Nephron (organoid): ENCODE data around the gene LPP.

Experiments
- H3K27ac Mint-ChIP-seq, 3 experiments: 2 replicates each; pipeline ENCODE4 v1.8.0; 2020; ENCODE audit warnings: mixed read lengths in 3 of 3, mild to moderate bottlenecking in 2 of 3, moderate library complexity in 1 of 3
- H3K27me3 Mint-ChIP-seq: 2 replicates; pipeline ENCODE4 v1.8.0; 2021; ENCODE audit warnings: low read depth, mild to moderate bottlenecking, moderate library complexity, mixed read lengths
- H3K36me3 Mint-ChIP-seq: 2 replicates; pipeline ENCODE4 v1.8.0; 2020; ENCODE audit warnings: low read depth, mixed read lengths
- H3K4me1 Mint-ChIP-seq: 2 replicates; pipeline ENCODE4 v1.8.0; 2020; ENCODE audit warnings: mixed read lengths
- H3K4me3 Mint-ChIP-seq, 3 experiments: 2 replicates each; pipeline ENCODE4 v1.8.0; 2020; ENCODE audit warnings: mild to moderate bottlenecking in 3 of 3, mixed read lengths in 3 of 3, moderate library complexity in 2 of 3
- H3K9me3 Mint-ChIP-seq: 2 replicates; pipeline ENCODE4 v1.8.0; 2020; ENCODE audit warnings: mixed read lengths
- CTCF ChIP-seq, 3 experiments: fragments of 200-600 bp; sonication (generic); IDR thresholded peaks; one replicate each; pipeline ENCODE4 v1.5.0; 2021; ENCODE audit warnings: antibody characterized with exemption in 3 of 3; ENCODE audit not compliant: unreplicated experiment in 3 of 3

Gene LPP

GRCh38 chr3:188740010-188740409 is 586.1 kb downstream of the LPP start:
- Mint-ChIP-seq H3K27me3 (no peaks in the 10 kb centered on the region), H3K4me1 (peaks cover 40% of the 10 kb centered on the region), H3K9me3 (no peaks in the 10 kb centered on the region), H3K36me3 (no peaks in the 10 kb centered on the region), H3K27ac (no peak overlapping the region), H3K4me3 (no peak overlapping the region)
- TF ChIP-seq CTCF (IDR thresholded peaks at IDR 0.05; ENCODE audit: unreplicated experiment in 3 of 3) = no peak

- Mint-ChIP-seq H3K4me1 (peaks cover 55% of the 10 kb centered on the region), H3K36me3 (no peaks in the 10 kb centered on the region), H3K4me3 (peak overlapping the region in 1 of 3 experiments; percentile 8), H3K27ac (peak overlapping the region in 1 of 3 experiments; percentile 5), H3K9me3 (no peaks in the 10 kb centered on the region), H3K27me3 (no peaks in the 10 kb centered on the region)
- no peak for TF ChIP-seq CTCF (IDR thresholded peaks at IDR 0.05; ENCODE audit: unreplicated experiment in 3 of 3)
Observed at GRCh38 chr3:188742755-188743550, 589.0 kb downstream of the LPP start.

- peaks cover under 1% of the 10 kb centered on the region for H3K36me3 Mint-ChIP-seq
- no peak overlapping the region for H3K27ac Mint-ChIP-seq
- H3K9me3 Mint-ChIP-seq = no peaks in the 10 kb centered on the region
- H3K4me1 Mint-ChIP-seq = peaks cover 51% of the 10 kb centered on the region
- peak overlapping the region in 1 of 3 experiments; percentile 15 for H3K4me3 Mint-ChIP-seq
- H3K27me3 Mint-ChIP-seq = no peaks in the 10 kb centered on the region
- TF ChIP-seq CTCF (IDR thresholded peaks at IDR 0.05; ENCODE audit: unreplicated experiment in 3 of 3) = no peak
Observed at GRCh38 chr3:188744166-188744565, 590.2 kb downstream of the LPP start.

- H3K27me3 Mint-ChIP-seq = no peaks in the 10 kb centered on the region
Observed at GRCh38 chr3:188745031-188745430, 591.1 kb downstream of the LPP start.

GRCh38 chr3:188746291-188746783 is 592.4 kb downstream of the LPP start:
- Mint-ChIP-seq H3K4me3 (no peak overlapping the region), H3K9me3 (no peaks in the 10 kb centered on the region), H3K4me1 (peaks cover 38% of the 10 kb centered on the region), H3K27me3 (no peaks in the 10 kb centered on the region), H3K27ac (no peak overlapping the region), H3K36me3 (peaks cover 4% of the 10 kb centered on the region)
- no peak for TF ChIP-seq CTCF (IDR thresholded peaks at IDR 0.05; ENCODE audit: unreplicated experiment in 3 of 3)

More at GRCh38 chr3:188745031-188745430, 591.1 kb downstream of the LPP start:
- peaks cover 45% of the 10 kb centered on the region for H3K4me1 Mint-ChIP-seq
- H3K9me3 Mint-ChIP-seq = no peaks in the 10 kb centered on the region
- H3K27ac Mint-ChIP-seq = peak overlapping the region in 2 of 3 experiments; percentile 14 to 45
- peaks cover 4% of the 10 kb centered on the region for H3K36me3 Mint-ChIP-seq
- peak overlapping the region in 1 of 3 experiments; percentile 47 for H3K4me3 Mint-ChIP-seq
- no peak for TF ChIP-seq CTCF (IDR thresholded peaks at IDR 0.05; ENCODE audit: unreplicated experiment in 3 of 3)

GRCh38 chr3:188747489-188747888 is 593.5 kb downstream of the LPP start:
- peaks cover 33% of the 10 kb centered on the region for H3K4me1 Mint-ChIP-seq
- H3K36me3 Mint-ChIP-seq = peaks cover 4% of the 10 kb centered on the region
- no peaks in the 10 kb centered on the region for H3K27me3 Mint-ChIP-seq
- no peak for TF ChIP-seq CTCF (IDR thresholded peaks at IDR 0.05; ENCODE audit: unreplicated experiment in 3 of 3)
- H3K27ac Mint-ChIP-seq = no peak overlapping the region
- no peaks in the 10 kb centered on the region for H3K9me3 Mint-ChIP-seq
- H3K4me3 Mint-ChIP-seq = no peak overlapping the region
